GM18909 (cell line): ENCODE measurements around the gene CREG1.

Experiments used
- ATAC-seq: cut with Tn5 transposase; IDR thresholded peaks from one replicate; pipeline ENCODE4 v1.9.1; 2021; ENCODE audit warnings: mild to moderate bottlenecking; ENCODE audit not compliant: unreplicated experiment, poor library complexity

CREG1 gene

DNA sequence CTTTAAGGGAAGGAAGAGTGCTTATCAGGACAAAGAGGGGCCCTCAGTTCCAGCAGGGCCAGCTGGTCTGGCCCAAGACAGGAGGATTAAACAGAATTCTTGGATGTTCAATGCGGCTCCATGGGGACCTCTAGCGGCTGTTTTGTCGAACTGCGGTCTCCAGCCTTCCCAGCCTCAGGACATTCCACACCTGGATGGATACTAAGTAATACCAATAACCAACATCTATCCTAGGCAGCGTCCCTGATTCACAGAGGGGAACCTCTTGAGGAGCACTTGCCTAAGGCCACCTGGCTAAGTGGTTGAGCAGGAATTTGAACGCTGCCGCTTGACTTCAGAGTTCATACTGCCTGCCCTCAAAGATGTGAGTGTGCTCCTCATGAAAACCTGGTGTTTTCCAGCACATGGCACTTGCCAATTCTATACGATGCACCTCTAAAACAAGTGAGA is 19.7 kb downstream of the CREG1 start:
- ATAC-seq, result peak; percentile 61

DNA sequence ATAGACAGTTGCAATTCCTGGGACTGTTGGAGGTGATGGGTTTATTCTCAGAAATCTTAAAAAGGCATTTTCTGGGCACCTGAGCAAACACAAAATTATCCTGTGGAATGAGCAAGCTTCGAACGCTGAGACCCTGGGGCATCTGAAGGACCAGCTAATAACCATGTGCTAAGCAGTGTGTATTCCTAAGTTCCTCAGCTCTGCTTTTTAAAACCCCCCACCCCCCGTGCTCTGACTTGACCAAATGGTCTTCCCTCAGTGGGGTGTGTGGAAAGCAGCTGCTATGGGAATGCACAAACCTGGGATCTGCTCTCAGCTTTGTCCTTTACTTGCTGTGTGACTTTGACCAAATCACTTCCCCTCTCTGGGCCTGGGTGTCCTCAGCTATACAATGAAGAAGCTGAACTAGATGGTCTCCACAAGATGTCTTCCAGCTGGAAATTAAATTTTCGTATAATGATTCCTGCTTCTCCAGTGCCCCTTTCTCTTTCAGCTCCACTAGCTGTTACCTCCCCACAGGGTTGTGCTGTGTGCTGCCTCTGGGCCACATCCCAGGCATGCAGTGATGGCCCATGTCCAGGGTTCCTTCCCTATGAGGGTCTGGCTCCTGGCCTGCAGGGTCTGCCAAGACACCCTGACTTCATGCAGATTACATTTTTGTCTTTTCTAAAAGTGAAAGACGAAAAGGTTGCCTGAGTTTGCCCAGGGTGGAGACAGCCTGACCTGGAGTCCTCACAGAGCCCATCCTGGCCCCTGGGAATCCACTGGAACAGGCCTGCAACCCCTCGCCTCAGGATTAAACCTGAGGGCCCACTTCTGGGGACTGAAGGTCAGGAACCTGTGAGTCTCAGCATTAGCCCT is 20.4 kb downstream of the CREG1 start:
- ATAC-seq, result peak; percentile 14

DNA sequence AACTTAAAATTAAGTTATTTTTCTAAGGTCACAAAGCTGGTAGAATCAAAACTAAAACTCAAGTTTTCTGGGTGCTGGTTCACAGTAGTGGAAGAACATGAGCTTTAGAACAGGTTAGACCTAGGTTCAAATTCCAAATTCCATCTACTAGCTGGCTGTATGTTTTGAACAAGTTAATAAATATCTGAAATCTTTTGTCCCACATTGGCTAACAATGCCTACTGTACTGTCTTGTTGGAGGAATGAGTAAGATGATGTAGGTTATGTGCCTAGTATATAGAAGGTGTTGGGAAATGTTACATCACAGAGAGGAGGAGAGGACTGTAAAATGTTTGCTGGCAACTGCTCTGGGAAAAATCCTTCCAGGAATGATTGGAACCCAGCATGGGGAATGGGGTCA is 21.2 kb downstream of the CREG1 start:
- no peak for ATAC-seq

DNA sequence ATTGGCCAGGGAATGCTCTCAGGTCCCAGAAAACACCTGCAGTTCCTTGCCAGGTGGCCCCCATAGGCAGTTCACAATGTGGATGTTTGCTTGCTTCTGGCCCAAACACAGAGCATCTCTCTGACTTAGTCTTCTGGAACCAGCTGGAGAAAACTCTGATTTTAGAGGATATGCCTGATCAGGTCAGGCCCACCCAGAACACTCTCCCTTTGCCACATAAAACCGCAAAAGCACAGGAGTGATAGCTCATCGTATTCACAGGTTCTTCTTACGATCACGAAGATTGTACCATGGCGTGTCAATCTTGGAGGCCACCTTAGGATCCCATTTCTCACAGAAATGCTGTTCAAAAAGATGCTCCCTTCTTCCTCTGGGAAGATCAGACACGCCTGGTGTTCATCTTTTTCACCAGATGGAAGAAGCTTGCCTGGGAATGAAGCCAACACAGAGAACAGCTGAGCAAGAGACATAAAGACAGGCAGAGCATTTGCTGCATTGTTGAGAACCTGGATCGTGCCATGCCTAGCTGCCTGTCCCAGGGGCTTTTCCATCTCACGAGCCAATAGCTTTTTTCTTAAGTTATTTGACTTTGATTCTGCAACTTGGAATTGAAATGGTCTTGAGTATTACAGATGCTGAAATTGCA is 23.6 kb downstream of the CREG1 start:
- no peak for ATAC-seq

DNA sequence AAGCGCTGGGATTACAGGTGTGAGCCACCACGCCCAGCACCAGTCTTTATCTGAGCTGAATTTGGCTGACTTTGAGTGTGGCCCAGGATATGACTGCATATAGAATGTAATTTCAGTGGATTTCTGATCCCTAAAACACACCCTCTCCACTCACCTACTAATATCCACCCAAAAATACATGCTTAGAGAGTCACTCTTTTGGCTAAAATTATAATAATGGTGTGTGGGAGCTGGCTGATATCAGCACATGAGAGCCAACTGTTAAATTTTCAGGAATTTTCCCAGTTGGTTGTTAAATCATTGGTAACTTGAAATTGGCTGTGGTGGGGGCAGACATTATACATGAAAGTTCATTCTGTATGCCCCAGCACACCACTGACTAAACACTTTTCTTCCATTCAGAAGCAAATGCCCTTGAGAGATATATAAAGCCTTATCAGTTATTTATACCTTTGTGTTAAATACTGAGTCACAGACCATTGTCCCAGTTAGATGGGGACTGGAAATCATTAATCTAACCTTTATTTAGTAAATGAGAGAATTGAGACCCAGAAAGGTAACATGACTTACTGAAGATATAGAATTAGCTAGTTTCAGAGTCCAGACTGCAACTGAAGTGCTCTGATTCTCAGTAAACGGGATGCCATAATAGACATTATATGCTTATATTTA is 25.4 kb downstream of the CREG1 start:
- ATAC-seq, result no peak

DNA sequence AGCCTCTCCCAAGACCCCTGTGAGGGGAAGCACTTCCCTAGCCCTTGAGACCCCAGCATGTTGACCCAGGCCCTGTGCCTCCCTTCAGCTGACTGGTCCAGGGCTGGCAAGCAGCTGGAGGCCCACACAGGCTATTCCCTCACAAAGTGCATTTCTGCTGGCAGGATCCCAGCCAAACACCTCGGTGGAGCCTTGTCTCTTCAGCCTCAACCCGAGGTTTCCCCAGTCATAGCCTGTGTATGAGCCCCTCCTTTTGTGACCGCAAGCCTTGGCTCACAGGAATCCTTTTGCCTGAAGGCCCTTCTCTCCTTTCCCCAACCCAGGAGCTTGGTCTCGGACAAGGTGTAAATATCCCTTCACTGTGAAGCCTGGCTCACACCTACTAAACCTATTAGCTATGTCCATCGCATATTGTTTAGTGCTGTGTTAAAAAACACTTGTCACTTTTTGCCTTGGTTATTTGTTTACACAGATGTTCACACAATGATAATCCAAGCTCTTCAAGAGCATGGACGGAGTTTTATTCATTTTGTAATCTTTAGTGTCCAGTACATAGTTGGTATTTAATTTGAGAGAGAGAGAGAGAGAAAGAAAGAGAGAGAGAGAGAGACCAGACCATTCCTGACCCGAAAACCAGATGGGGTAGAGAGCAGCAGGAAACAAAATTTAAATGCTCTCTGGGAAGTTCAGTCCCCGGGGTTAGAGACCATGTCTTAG is 26.7 kb downstream of the CREG1 start:
- no peak for ATAC-seq

DNA sequence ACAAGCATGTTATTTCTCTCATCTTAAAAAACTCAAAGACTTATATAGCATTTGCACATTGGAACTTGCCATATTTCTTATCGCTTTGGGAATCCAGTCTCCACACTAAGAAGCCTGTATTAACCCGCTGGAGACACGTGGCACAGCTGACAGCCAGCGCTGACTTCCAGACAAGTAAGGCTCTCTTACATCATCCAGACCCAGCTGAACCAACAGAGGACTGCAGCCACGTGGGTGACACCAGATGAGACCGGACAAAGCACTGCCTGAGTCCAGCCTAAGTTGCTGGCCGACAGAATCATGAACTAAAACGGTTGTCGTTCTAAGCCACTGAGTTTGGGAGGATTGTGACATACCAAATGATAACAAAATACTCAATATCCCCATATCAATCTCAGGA is 28.9 kb downstream of the CREG1 start:
- ATAC-seq, result no peak

DNA sequence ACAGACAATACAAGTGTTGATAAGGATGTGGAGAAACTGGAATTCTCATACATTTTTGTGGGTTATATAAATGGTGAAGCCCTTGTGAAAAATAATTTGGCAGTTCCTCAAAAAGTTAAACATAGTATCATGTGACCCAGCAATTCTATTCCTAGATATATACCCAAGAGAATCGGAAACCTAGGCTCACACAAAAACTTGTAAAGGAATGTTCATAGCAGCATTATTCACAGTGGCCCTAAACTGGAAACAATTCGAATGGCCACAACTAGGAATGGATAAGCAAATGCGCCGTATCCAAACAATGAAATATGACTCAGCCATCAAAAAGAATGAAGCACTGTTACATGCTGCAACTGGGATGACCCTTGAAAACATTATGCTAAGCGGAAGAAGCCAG is 31.3 kb downstream of the CREG1 start:
- ATAC-seq, result no peak

DNA sequence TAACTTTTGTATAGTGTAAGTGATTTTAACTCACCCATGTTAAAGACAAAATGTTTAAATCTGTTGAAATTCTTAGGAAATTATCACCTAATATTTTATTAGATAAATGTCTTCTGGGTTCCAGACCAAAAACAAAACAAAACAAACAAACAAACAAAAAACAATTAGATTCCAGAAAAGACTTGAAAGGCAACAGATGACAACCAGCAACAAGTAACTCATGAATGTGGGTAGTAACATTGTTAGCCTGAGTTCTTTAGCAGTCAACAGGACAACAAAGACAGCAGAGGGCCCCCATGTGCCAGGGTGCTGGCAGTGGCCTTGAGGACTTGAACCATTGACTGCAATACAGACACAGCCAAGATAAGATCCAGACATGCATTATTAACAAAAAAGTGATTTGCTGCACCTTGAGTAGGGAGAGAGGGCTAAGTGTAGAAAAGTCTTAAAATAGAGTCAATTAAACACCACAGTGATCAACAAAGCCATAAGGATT is 32.8 kb downstream of the CREG1 start:
- ATAC-seq, result no peak

DNA sequence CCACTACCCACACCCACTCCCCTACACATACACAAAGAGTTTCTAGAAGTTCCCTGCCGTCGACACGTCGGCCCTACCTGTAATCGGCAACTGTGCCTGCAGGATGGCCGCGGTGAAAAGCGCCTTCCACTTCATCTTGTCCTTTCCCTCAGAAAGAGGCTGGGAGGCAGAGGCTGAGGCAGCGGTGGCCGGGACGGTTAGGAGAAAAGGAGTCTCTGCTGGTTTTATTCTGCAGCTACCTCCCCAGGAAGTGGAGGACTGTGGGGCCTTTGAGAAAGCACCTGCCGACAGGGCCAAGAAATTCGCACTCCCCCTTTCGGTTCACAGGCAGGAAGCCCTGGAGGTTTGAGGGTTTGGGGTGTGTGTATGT is 35.2 kb downstream of the CREG1 start, which contains the start of gene CD247:
Gene CD247, minus strand, starts transcription at position 199 of the 370 bp plus-strand sequence. Its CDS starts 64 bp downstream, at position 135.
- no peak for ATAC-seq

DNA sequence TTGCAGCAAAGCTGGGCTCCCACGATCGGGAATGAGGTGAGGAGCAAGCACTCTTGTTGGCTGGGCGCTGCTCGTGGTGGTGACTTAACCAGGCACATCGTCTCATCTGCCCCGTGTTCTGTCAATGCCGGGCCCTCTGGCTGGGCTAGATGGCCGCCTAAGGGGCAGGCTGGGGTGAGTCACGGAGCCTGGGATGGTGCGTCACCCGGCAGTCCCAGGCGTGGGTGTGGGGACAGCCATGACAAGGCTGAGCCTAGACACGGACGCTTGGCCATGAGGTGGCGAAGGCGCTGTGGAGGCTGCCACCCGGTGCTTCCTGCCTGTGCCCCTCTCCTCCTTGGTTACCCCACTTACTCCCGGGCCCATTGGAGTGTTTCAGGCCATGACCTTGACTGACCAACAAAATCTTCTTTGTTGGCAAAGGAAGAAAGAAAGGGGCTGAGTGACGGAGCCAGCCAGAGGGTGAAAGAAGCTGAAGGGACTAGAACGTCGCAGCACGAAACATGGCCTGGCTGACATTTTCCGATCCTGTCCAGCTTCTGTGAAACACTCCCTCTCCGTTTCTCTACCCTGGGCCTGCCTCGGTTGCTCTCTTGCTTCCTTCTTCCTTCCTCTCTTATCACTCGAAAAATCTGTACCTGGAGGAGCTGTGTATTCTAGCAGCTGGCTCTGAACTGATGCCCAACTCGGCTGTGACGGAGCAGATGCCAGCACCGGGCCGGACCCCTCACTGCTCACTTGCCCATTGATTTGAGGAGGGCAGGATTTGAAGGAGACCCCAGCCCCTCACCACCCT is 35.8 kb downstream of the CREG1 start:
- no peak for ATAC-seq

DNA sequence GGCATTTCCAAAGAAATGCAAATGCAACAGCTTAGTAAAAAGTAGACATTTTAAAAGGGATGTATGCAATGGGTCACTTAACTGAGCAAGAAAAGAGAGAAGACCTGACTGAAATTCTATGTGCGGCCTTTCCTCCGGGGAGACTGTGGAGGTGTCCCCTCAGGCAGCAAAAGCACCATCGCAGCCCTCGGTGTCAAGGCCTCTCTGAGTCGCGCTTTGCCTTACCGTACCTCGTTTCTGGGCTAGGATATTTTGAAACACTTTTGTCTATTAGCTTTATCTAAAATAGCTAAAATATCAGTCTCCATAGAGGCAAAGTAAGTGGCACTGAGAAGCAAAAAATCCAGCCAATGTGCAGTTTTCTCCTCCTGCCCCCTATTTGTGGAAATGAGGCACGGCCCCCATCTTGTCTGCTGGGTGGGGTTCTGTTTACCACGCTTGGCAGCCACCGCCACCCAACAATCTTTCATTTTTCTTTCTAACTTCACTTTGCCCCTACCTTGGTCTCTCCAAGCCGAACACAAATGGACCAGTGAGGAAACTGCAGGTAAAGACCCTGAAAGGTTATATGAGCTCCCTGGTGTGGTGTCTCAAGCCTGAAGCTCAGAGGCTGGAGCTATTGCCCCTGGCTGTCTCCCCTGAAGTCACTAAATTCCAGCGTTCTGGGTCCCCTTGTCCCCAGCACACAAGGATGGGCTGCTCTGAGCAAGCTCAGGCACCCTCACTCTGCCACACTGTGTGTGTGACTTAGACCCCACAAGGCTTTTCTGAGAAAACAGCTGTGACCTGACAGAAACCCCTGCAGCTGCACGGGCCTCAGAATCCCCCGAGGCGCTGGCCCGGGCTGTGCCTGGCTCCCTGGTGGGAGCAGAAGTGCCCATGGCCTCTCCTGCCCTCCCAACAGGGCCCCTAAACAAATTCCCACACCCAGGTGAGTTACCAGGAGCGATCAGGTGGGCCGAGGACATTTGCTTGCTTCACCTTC is 36.9 kb downstream of the CREG1 start:
- ATAC-seq, result no peak

DNA sequence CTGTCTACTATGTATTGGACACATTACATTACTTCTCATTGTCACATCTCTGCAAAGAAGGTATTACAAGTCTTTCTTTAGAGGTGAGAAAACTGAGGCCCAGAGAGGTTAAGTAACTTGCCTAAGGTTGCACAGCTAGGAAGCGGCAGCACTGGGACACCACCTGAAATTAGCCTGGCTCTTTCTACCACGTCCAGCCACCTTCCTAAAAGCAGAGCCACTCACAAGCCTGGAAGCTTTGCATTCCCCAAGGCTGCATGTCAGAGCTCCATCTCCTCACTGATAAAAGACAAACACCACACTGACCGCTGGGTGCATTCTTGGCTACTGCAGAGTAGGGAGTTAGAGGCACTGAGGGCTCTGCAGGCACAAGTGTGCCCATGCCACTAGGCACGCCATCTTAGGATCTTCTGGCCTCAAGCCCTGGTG is 37.7 kb downstream of the CREG1 start:
- no peak for ATAC-seq

DNA sequence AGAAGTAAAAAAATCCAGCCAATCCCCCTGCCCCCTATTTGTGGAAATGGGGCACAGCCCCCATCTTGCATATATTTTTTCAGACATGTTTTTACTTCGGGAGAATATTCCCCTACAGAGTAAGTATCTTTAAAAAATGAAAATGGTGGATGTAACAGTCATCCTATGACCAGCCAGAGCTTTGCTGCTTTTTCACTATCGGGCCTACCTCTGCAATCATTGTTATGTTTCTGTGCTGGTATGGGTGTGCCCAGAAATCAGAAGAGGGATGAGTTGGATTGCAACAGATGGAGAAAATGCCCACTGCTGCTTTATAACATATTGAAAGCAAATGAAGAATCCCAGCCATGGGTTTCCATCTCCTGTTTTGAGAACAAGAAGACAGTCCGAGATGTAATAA is 38.1 kb downstream of the CREG1 start:
- no peak for ATAC-seq

DNA sequence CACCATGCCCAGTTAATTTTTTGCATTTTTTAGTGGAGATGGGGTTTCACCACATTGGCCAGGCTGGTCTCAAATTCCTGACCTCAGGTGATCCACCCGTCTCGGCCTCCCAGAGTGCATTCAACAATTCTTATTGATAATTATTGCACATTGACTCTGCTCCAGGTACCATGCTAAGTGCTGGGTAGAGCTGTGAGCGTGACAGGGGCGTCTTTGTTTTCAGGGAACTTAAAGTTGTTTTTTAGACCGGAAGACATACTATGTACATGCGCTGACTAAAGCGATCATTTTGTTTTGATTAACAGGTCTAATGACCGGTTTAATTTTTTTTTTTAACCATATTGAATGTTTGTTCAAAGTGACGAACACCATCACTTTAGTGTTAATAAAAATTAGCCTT is 39.3 kb downstream of the CREG1 start:
- ATAC-seq, result no peak

DNA sequence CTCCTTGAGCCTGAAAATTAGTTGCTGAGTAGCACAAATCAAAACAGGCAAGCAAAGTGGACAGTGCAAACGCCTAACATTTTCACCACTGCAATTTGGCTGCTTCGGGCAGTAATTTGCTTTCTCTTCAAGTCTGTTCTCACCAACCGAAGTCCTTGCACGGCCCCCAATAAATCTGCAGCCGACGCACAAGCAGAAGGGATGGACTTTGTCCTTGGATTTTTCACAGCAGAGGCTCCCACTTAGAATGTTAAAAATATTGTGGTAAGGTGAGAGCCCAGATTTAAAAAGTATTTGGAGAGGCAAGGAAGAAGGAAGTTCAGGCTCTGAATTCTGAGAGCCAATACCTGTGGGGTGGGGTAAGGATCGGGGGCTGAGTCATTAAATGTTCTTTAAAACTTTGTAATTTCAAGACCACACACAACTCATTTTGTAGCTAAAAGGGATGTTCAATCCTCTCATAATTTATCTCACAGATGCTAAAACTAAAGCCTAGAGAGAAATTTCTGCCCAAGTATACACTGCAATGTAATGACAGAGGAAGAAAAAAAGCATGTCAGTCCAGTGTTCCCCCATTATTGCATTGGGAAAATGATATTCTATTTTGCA is 41.4 kb downstream of the CREG1 start:
- ATAC-seq, result no peak

DNA sequence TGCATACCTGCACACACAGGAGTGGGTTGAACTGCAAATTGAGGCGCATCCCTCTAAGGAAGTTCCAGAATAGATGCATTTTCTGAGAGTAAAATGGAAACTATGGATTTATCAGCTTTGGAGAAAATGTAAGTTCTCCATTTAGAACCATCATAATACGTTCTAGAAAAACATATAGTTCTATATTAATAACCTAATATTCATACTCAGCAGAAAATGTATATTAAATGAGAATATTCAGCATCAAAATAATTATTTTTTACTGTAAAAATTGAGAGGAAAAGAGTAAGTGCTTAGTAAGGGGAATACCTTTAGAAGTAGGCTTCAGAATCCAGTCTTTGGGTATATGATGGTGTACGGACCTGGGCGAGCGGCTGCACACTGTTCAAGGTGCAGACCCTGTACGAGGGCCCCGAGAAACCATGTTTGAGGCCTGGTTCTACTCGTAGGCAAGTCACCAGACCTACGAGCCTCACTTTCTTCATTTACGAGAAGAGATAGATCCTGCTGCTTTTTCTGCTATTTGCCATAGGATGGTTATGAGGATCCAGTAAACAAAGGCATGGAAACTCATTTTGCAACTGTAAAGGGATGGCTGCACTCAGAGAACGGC is 42.1 kb downstream of the CREG1 start:
- no peak for ATAC-seq

DNA sequence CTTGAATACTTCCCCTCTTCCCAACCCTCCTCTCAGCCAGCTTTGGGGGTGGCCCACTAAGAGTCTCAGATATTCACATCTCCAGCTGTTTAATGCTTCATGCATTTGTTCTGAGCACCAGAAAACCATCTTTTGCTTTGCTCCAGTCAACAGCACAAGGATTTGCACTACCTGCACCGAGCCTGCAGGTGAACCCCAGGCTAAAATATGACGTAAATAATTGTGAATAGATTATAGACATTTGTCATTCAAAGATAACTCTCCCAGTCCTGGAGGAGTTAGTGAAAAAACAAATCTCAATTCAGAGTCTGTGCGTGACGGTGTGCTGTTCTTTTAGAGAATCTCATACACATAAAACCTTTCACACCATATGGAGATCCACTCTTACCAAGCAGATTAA is 42.7 kb downstream of the CREG1 start:
- no peak for ATAC-seq
